ENCODE data around the gene RTRAF.

- TF ChIP-seq CTCF (IDR thresholded peaks at IDR 0.05) = no peak
- TF ChIP-seq POLR2A (IDR thresholded peaks at IDR 0.05) = no peak
- peak; percentile 89 for TF ChIP-seq POLR2AphosphoS5 (IDR thresholded peaks at IDR 0.05)
These were observed 63.1 kb downstream of the RTRAF start for GRCh38 chr14:52052288-52052943.

Data from gastroesophageal sphincter (tissue), 3 donors.